ENCODE measurements around the gene SGIP1.

GRCh38 chr1:66682106-66682505 lies 148.2 kb downstream of the SGIP1 start:
- TF ChIP-seq CTCF (IDR thresholded peaks at IDR 0.05; ENCODE audit: poor library complexity) (no peak), EZH2 (IDR thresholded peaks at IDR 0.05; ENCODE audit: borderline replicate concordance) (no peak)

Measured in hepatocyte (in vitro differentiated cells).